HG03103 (cell line): ENCODE measurements around the gene ZNF280B.
"Not testable (repeated sequence)": the region's sequence is repeated elsewhere in the genome, so short reads cannot be mapped to it uniquely, and the experiment has no call there.

Source experiments
- ATAC-seq: cut with Tn5 transposase; IDR thresholded peaks from one replicate; pipeline ENCODE4 v1.9.1; 2021; ENCODE audit warnings: low read depth; ENCODE audit not compliant: unreplicated experiment

Gene ZNF280B

GRCh38 chr22:22535662-22536061 lies 27.1 kb upstream of the ZNF280B start:
- ATAC-seq: no peak

GRCh38 chr22:22534604-22535415 lies 26.3 kb upstream of the ZNF280B start:
- ATAC-seq: no peak

GRCh38 chr22:22533863-22534262 lies 25.3 kb upstream of the ZNF280B start:
- ATAC-seq: no peak

DNA sequence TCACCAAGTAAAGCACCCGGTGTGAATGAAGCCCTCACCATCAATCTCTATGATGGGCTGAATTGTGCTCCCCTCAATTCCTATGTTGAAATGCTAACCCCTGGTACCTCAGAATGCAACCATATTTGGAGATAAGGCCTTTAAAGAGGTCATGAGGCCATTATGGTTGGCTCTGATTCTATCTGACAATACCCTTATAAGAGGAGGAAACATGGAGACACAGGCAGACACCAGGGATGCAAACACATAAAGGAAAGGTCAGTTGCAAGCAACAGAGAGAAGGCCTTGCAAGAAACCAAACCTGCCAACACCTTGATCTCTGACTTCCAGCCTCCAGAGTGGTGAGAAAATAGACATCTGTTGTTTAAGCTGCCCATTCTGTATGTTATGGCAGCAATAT lies 24.9 kb upstream of the ZNF280B start:
- ATAC-seq: no peak

DNA sequence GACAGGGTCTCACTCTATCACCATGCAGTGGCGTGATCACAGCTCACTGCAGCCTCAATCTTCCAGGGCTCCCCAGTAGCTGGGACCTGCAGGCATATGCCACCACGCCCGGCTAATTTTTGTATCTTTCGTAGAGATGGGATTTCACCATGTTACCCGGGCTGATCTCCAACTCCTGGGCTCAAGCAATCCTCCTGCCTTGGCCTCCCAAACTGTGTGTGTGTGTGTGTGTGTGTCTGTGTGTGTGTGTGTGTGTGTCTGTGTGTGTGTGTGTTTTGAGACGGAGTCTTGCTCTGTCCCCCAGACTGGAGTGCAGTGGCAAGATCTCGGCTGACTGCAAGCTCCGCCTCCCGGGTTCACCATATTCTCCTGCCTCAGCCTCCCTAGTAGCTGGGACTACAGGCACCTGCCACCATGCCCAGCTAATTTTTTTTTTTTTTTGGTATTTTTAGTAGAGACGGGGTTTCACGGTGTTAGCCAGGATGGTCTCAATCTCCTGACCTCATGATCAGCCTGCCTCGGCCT lies 24.1 kb upstream of the ZNF280B start:
- not testable (repeated sequence) for ATAC-seq

DNA sequence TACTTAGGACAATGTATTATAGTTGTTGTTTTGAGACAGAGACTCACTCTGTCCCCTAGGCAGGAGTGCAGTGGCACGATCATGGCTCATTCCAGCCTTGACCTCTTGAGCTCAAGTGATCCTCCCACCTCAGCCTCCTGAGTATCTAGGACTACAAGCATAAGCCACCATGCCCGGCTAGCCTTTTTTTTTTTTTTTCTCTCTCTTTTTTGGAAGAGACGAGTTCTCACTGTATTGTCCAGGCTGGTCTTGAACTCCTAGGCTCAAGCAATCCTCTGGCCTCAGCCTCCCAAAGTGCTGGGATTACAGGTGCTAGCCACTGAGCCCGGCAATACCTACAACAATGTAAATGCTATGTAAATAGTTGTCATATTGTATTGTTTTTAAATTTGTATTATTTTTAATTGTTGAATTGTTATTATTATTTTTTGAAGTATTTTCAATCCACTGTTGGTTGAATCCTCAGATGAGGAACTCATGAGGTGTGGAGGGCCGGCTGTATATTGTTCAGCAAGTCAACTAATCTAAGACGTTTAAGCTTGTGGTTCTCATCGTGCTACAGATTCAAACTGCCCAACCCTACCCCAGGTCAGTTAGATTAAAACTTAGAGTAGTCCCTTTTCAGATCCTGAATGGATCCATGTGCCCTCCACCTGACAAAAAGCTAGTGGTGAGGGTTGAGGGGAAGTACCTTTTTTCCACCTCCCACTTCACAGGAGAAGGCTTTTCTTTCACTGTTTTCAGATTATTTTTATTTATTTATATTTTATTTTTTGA lies 23.4 kb upstream of the ZNF280B start:
- no peak for ATAC-seq

DNA sequence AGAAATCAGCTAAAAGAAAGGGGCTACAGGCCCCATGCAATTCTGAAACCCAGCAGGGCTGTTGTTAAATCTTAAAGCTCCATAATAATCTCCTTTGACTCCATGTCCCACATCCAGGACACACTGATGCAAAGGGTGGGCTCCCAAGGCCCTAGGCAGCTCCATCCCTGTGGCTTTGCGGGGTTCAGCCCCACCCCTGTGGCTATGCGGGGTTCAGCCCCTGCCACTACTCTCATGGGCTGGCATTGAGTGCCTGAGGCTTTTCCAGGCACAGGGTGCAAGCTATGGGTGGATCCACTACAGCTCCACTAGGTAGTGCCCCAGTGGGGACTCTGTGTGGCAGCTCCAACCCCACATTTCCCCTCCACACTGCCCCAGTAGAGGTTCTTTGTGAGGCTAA lies 20.2 kb upstream of the ZNF280B start:
- no peak for ATAC-seq

- ATAC-seq: no peak
Measured at GRCh38 chr22:22527312-22527711, 18.8 kb upstream of the ZNF280B start.

GRCh38 chr22:22526125-22526912 lies 17.8 kb upstream of the ZNF280B start:
- ATAC-seq: no peak

DNA sequence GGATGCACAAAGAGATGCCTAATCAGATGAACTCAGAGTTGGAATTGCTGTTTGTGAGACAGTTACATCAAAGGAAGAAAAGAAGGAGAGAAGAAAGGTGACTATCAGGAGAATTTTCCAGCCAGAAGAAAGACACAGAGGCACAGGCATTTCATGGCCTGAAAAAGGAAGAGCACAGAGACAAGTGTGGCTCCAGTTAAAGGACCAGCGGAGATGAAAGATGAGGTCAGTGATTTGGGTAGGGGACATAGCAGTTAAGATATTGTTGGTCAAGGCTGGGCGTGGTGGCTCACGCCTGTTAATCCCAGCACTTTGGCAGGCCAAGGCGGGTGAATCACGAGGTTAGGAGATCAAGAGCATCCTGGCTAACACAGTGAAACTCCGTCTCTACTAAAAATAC lies 15.0 kb upstream of the ZNF280B start:
- no peak for ATAC-seq

DNA sequence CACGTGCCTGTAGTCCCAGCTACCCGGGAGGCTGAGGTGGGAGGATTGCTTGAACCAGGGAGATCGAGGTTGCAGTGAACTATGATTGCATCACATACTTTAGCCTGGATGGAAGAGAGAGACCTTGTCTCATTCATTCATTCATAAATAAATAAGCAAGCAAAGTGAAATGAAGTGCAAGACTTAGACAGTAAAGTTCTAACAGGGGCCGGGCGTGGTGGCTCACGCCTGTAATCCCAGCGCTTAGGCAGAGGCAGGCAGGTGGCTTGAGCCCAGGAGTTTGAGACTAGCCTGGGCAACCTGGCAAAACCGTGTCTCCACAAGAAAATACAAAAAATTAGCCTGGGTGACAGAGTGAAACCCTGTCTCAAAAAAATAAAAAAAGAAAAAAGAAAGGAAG lies 13.1 kb upstream of the ZNF280B start:
- no peak for ATAC-seq

DNA sequence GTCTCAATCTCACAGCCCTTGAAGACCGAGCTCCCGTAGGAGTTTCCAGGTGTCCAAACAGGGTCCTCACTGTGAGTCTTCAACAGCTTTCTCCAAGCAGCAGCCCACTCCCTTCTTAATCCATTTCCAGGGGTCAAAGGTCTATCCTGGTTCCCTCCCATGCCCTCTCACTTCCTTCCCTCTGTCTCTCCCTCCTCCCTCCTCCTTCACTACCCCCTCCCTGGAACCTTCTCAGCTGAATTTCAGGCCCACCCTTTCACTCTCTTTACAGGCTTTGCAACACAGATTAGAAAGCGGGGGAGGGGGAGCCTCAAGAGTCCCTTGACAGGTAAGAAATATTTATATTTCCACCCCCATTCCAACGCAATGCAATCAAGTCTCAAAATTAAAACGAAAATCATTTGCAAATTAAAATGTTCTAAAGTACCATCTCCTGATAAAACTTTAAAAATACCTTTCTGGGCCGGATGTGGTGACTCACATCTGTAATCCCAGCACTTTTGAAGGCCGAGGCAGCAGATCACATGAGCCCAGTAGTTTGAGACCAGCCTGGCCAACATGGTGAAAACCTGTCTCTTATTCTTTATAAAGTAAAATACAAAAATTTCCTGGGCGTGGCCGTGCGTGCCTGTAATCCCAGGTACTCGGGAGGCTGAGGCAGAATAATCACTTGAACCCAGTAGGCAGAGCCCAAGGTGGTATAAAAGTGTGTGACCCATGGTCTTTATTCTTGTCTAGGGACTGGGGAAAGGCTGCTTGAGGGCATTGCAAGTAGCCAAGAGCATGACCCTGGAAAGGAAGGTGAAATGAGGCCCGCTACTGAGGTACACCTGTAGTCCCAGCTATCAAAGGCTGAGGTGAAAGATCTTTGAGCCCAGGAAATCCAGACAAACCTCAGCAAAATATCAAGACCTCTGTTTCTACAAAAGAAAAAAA lies 12.4 kb upstream of the ZNF280B start:
- no peak for ATAC-seq

GRCh38 chr22:22520020-22520656 lies 11.6 kb upstream of the ZNF280B start, which contains the start of gene ZNF280A:
ZNF280A (minus strand) TSS chr22:22520270; CDS start chr22:22515630, 4,640 bp downstream.
- ATAC-seq: no peak

- ATAC-seq: no peak
Measured at GRCh38 chr22:22519591-22519990, 11.0 kb upstream of the ZNF280B start.

GRCh38 chr22:22516992-22517391 lies 8.4 kb upstream of the ZNF280B start:
- ATAC-seq: no peak

DNA sequence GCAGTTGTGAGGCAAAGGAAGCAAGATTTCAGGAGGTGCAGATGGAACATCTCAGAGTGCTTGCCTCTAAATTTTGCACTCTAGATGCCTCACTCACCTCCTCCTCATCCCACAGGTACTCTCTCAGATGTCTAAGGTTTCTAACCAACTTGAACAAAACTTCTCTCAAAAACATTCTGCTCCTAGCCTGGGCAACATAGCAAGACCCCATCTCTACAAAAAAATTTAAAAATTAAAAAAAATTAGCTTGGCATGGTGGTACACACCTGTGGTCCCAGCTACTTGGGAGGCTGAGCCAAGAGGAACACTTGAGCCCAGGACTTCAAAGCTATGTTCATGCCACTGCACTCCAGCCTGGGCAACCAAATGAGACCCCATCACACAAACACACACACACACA lies 7.3 kb upstream of the ZNF280B start:
- no peak for ATAC-seq

GRCh38 chr22:22514431-22514830 lies 5.9 kb upstream of the ZNF280B start:
- not testable (repeated sequence) for ATAC-seq

GRCh38 chr22:22513619-22514018 lies 5.1 kb upstream of the ZNF280B start:
- no peak for ATAC-seq

DNA sequence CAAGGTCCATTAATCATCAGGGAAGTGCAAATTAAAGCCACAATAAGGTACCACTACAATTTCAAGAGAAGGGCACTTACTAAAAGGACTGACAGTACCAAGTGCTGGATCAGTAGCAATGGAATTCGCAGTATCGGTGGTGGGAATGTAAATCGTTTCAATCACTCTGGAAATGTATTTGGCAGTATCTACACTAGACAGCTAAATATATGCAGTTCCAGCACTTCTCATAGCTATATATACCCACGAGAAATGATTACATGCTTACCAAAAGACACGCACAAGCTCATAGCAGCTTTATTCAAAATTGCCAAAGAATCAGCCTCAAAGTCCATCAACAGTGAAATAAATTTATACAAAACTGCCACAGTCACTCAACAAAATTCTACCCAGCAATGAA lies 4.4 kb upstream of the ZNF280B start:
- no peak for ATAC-seq
